ENCODE data around the gene LMO1.

Gene LMO1

DNA sequence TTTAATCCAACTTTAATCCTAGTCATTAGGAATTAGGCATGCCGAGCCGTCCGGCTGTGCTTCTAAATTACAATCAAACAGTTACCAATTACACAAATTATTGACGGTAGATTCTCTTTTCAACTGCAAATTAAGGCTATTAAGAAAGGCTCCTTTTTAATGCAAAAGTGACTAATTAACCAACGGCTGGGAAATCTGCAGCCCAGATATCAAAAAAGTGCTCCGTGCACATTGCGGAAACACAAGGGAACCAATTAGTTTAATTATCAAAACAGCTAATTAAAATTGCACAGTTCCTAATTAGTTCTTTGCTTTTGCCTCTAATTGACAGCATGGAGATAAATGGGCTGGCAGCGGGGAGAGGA lies 19.4 kb upstream of the LMO1 start:
- H3K4me3 ChIP-seq (ENCODE audit: low read length), result no peak overlapping the region
- TF ChIP-seq ZNF274 (IDR thresholded peaks at IDR 0.05; ENCODE audit: low read depth, low read length), result no peak

GRCh38 chr11:8282631-8283030 lies 19.0 kb upstream of the LMO1 start:
- no peak overlapping the region for H3K4me3 ChIP-seq (ENCODE audit: low read length)
- no peak for TF ChIP-seq ZNF274 (IDR thresholded peaks at IDR 0.05; ENCODE audit: low read depth, low read length)

- H3K4me3 ChIP-seq (ENCODE audit: low read length), result no peak overlapping the region
- TF ChIP-seq ZNF274 (IDR thresholded peaks at IDR 0.05; ENCODE audit: low read depth, low read length), result no peak
Measured at GRCh38 chr11:8281266-8281665, 17.6 kb upstream of the LMO1 start.

- no peak for TF ChIP-seq ZNF274 (IDR thresholded peaks at IDR 0.05; ENCODE audit: low read depth, low read length)
- H3K4me3 ChIP-seq (ENCODE audit: low read length), result no peak overlapping the region
Measured at GRCh38 chr11:8277691-8278090, 14.0 kb upstream of the LMO1 start.

DNA sequence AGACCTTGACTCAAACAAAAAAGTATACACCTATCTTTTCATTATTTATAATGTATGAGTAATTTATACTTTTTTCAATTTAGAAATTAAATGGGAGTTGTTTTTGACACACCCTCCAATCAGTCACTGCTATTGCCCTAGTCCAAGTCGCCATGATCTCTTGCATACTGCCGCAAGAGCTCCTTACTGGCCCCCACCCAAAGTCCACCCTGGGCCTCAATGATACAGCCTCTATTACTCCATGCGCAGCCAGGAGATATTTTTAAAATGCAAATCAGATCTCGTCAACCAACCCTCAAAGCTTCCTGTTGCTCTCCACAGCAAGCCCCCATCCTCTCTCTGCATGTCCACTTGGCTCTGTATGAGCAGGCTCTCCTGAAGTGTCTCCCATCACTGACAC lies 12.8 kb upstream of the LMO1 start:
- TF ChIP-seq ZNF274 (IDR thresholded peaks at IDR 0.05; ENCODE audit: low read depth, low read length), result no peak
- no peak overlapping the region for H3K4me3 ChIP-seq (ENCODE audit: low read length)

- no peak overlapping the region for H3K4me3 ChIP-seq (ENCODE audit: low read length)
- TF ChIP-seq ZNF274 (IDR thresholded peaks at IDR 0.05; ENCODE audit: low read depth, low read length), result no peak
Measured at GRCh38 chr11:8273287-8273686, 9.6 kb upstream of the LMO1 start.

GRCh38 chr11:8271106-8271886 lies 7.6 kb upstream of the LMO1 start:
- no peak overlapping the region for H3K4me3 ChIP-seq (ENCODE audit: low read length)
- no peak for TF ChIP-seq ZNF274 (IDR thresholded peaks at IDR 0.05; ENCODE audit: low read depth, low read length)

DNA sequence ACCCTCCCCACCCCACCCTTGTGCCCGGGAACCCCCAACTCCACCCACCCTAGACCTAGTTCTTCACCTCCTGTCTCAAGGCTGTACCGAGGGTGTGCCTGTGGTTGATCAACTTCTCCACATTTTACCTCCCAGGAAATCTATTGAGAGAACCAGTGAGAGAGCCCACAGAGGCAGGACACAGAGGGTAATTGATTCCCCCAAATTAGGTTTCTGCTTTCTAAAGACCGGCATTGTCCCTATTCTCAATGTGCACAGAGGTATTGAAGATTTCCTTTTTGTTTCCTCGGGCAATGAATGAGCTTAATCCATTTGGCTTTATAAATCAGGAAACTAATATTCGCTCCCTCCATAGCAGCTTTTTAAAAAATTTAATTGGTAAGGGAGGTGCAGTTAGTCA lies 6.0 kb upstream of the LMO1 start:
- TF ChIP-seq ZNF274 (IDR thresholded peaks at IDR 0.05; ENCODE audit: low read depth, low read length), result no peak

DNA sequence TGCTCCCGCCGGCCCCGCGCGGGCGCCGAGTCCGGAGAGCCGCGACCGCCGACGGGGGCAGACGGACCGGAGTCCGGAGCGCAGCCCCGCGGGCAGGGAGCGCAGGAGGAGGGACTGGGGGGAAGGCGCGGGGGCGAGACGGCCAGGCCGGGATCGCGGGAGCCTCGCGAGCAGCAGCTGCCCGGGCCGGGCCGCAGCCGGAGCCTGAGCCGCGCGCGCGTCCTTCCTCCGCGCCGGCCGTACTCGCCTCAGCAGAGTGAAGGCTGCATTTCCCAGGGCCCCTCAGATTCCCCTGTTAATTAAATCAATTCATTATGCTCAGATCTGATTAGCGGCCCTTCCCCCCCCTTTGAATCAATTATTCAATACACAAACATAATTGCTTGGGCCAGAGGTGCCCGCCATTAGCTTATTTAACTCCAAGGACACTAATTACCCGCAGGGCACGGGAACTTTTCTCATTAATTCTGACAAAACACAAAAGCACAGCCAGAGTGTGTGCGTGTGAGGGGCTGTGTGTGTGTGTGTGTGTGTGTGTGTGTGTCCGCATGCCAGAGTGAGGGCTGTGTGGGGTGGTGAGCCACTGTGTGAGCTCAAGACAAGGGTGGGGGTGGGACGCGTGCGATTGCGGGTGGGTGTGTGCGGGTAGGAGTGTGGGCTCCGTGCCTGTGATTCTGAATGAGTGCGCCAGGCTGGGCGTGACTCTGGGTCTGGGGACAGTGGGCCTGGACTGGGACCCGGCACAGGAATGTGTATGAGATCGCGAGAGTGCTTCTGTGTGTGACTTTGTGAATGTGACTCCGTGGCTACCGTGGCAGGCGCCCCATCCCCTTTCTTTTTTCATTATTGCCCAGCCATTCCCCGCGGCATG lies 5.1 kb upstream of the LMO1 start:
- peak overlapping the region; percentile 27; the same call in 1 of the 2 replicates for H3K4me3 ChIP-seq (ENCODE audit: low read length)
- no peak for TF ChIP-seq ZNF274 (IDR thresholded peaks at IDR 0.05; ENCODE audit: low read depth, low read length)

More for the DNA sequence above, 6.0 kb upstream of the LMO1 start:
- H3K4me3 ChIP-seq (ENCODE audit: low read length), result no peak overlapping the region

DNA sequence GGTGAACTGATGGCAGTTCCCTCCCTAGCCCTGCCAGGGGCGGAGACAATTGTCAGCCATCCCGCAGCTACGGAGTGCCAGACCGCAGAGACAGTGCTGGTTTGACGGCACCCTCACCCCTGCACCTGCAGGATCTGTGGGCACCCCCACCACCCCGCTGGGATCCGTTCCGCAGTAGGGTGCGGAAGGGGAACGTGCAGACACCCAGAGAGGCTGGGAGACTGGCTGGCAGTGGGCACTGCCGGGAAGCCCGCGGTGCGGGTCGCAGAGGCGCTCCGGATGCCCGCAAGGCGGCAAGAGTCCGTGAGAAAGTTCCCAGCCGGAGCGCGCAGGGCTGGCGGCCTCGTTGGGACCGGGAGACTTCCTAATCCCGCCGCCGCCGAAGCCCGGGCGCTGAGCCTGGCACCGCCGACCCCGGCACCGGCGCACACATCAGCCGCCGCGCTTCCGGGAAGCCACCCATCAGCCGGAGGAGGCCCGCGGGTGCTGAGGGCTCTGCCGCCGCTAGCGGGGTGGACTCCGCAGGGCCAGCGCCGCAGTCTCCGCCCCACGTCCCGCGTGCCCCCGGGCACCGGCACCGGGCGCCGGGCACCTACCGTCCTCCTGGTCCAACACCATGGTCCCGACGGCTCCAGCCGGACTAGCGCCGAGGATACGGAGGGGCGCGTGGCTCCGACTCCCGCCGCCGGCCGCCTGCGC lies 4.3 kb upstream of the LMO1 start:
- peak overlapping the region; percentile 27; the same call in 1 of the 2 replicates for H3K4me3 ChIP-seq (ENCODE audit: low read length)
- no peak for TF ChIP-seq ZNF274 (IDR thresholded peaks at IDR 0.05; ENCODE audit: low read depth, low read length)

DNA sequence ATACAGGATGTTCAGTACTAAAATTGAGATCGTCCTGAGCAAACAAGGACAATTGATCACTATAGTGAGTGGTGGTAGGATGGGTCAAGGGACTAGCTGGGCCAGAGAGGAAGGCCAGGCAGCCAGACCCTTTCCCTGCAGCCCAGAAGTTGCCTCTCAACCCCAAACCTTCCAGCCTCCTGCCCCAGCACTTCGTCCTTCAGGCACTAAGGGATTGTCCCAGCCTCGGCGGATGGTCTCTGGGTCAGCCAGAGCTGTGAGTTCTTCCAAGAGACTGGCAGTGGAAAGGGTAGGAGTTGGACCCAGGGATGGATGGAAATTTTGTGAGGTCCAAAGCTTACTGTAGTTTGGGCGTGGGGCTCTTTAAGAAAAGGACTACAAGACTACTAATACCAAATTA lies 3.6 kb upstream of the LMO1 start:
- TF ChIP-seq ZNF274 (IDR thresholded peaks at IDR 0.05; ENCODE audit: low read depth, low read length), result no peak
- no peak overlapping the region for H3K4me3 ChIP-seq (ENCODE audit: low read length)

GRCh38 chr11:8266246-8267241 lies 2.9 kb upstream of the LMO1 start:
- TF ChIP-seq ZNF274 (IDR thresholded peaks at IDR 0.05; ENCODE audit: low read depth, low read length), result no peak

DNA sequence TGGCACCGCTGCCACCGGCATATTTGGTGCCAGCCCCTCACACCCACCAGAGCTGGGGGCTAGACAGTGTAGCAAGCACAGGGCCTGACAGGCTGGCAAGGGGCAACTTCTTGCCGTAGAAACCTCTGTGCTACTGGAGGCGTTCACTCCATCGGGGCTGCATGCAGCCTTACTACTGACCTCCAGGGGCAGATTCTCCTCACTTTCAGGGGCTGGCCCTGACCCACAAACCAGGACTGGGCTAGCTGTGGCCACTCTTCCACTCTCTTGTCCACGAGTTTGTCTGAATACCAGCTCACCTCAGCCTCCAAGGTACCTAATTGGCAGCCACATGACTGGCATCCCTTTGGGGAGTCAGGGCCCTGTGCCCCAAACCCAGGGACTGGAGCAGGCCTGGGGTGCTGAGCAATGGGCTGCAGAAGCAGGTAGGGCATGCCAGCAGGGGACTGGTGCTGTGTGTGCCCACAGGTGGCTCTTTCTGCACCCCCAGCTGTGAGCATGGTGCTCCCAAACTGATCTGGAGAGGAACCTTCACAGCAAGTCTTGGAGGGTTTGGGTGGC lies 2.1 kb upstream of the LMO1 start:
- no peak for TF ChIP-seq ZNF274 (IDR thresholded peaks at IDR 0.05; ENCODE audit: low read depth, low read length)
- H3K4me3 ChIP-seq (ENCODE audit: low read length), result no peak overlapping the region

More at GRCh38 chr11:8266246-8267241, 2.9 kb upstream of the LMO1 start:
- no peak overlapping the region for H3K4me3 ChIP-seq (ENCODE audit: low read length)

All from GM08714 (cell line).